Endothelial cell of umbilical vein (primary cell): Measurements from ENCODE around the gene CLEC7A.

Source experiments
- EZH2 ChIP-seq: IDR thresholded peaks from 2 replicates; pipeline ENCODE4 v1.6.1; 2012; ENCODE audit warnings: borderline replicate concordance, low read depth, mild to moderate bottlenecking, moderate library complexity, low read length, inconsistent platforms; ENCODE audit not compliant: severe bottlenecking
- GATA2 ChIP-seq: IDR thresholded peaks from 2 replicates; pipeline ENCODE4 v1.7.0; 2011; ENCODE audit warnings: low read depth, mild to moderate bottlenecking, moderate library complexity, mixed read lengths, low read length; ENCODE audit not compliant: insufficient read length, insufficient read depth
- MAX ChIP-seq: IDR thresholded peaks from 2 replicates; pipeline ENCODE4 v1.6.1; 2011; ENCODE audit not compliant: insufficient read depth, insufficient read length
- POLR2A ChIP-seq: IDR thresholded peaks from 2 replicates; pipeline ENCODE4 v1.6.1; 2012; ENCODE audit warnings: low read depth, mild to moderate bottlenecking, control low read depth, low read length
- TF ChIP-seq, protein P1 (sequence below), 2 donors: IDR thresholded peaks; 1 replicate in 1 of 2; 2 replicates in 1 of 2; pipeline ENCODE4 v1.5.1; 2011; ENCODE audit warnings: low read length in 2 of 2, mild to moderate bottlenecking in 2 of 2, moderate library complexity in 2 of 2, control low read depth in 1 of 2, inconsistent platforms in 1 of 2, low read depth in 1 of 2; ENCODE audit not compliant: insufficient read depth in 1 of 2; ENCODE audit errors: extremely low read depth in 1 of 2

DNA sequence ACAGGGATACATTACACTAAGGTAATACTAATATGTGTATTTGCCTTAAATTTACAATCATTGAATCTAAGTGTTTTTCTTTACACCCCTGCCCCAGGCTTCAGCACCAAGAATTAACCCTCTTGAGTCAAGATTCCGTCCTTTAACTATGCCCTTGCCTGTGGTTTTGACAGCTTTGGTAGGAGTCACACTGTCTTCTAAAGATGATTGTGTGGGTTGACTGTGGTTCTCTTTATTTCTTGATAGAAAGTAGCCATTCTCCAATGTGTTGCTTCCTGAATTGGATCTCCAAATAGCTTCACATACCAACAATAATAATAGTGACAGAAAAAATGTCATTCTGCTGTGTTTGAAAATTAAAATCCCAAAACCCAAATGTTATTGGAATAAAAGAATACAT lies 3.6 kb downstream of the CLEC7A start:
- TF ChIP-seq EZH2 (no peak), POLR2A (no peak), GATA2 (no peak), MAX (no peak)
- TF ChIP-seq, protein P1, sequence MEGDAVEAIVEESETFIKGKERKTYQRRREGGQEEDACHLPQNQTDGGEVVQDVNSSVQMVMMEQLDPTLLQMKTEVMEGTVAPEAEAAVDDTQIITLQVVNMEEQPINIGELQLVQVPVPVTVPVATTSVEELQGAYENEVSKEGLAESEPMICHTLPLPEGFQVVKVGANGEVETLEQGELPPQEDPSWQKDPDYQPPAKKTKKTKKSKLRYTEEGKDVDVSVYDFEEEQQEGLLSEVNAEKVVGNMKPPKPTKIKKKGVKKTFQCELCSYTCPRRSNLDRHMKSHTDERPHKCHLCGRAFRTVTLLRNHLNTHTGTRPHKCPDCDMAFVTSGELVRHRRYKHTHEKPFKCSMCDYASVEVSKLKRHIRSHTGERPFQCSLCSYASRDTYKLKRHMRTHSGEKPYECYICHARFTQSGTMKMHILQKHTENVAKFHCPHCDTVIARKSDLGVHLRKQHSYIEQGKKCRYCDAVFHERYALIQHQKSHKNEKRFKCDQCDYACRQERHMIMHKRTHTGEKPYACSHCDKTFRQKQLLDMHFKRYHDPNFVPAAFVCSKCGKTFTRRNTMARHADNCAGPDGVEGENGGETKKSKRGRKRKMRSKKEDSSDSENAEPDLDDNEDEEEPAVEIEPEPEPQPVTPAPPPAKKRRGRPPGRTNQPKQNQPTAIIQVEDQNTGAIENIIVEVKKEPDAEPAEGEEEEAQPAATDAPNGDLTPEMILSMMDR (IDR thresholded peaks at IDR 0.05; ENCODE audit: extremely low read depth in 1 of 2, insufficient read depth in 1 of 2, low read depth in 1 of 2, low read length in 2 of 2) = no peak
